OCI-LY7 (cell line): ENCODE measurements around the gene RITA1.

ENCODE experiments used
- CTCF ChIP-seq: fragments of 200-600 bp; sonication (generic); conservative IDR thresholded peaks from 2 replicates; pipeline ENCODE4 v1.5.1; 2014; ENCODE audit warnings: mild to moderate bottlenecking, antibody characterized with exemption, low read length, moderate library complexity, mixed read lengths
- EZH2phosphoT487 ChIP-seq: fragments of 200-600 bp; sonication (generic); IDR thresholded peaks from 2 replicates; pipeline ENCODE4 v1.6.1; 2018; ENCODE audit warnings: low read depth, borderline replicate concordance, mild to moderate bottlenecking, mixed run types, antibody characterized with exemption, low read length, moderate library complexity, mixed read lengths

GRCh38 chr12:113226696-113227568, 41.4 kb downstream of the RITA1 start:
- TF ChIP-seq CTCF (no peak), EZH2phosphoT487 (no peak)
